GM23338 (cell line): ENCODE results near the gene ACTA2. TPM values are rescaled to one million over a fixed set of nuclear protein-coding genes. Genes with fewer than 3 reads are reported as not detected.

ENCODE experiments used
- ATAC-seq: fragments of 200-7000 bp; cut with Tn5 transposase; 3 replicates; pipeline ENCODE4 v1.9.1; 2020
- DNase-seq: peaks from one replicate; pipeline ENCODE4 v3.0.0-alpha.2; 2015; ENCODE audit warnings: low spot score
- H2AFZ ChIP-seq: fragments of 200-600 bp; sonication (generic); 2 replicates; pipeline ENCODE4 v1.8.0; 2016; ENCODE audit warnings: antibody characterized with exemption, mild to moderate bottlenecking, moderate library complexity
- H3F3A ChIP-seq: fragments of 200-600 bp; sonication (generic); replicated peaks from 2 replicates; pipeline ENCODE4 v1.8.0; 2017; ENCODE audit warnings: antibody characterized with exemption, mixed run types, low read depth
- H3K27ac ChIP-seq: fragments of 200-600 bp; sonication (generic); 2 replicates; pipeline ENCODE4 v1.6.1; 2016; ENCODE audit warnings: low read depth
- H3K27me3 ChIP-seq: fragments of 200-600 bp; sonication (generic); 2 replicates; pipeline ENCODE4 v1.8.0; 2016; ENCODE audit warnings: mild to moderate bottlenecking, mixed run types, moderate library complexity; ENCODE audit not compliant: insufficient read depth
- H3K36me3 ChIP-seq: fragments of 200-600 bp; sonication (generic); 2 replicates; pipeline ENCODE4 v1.8.0; 2016; ENCODE audit warnings: mild to moderate bottlenecking; ENCODE audit not compliant: insufficient read depth
- H3K4me1 ChIP-seq: fragments of 200-600 bp; sonication (generic); 2 replicates; pipeline ENCODE4 v1.8.0; 2016; ENCODE audit warnings: mild to moderate bottlenecking, moderate library complexity; ENCODE audit not compliant: insufficient read depth
- H3K4me2 ChIP-seq: fragments of 200-600 bp; sonication (generic); 2 replicates; pipeline ENCODE4 v1.7.1; 2017; ENCODE audit warnings: mixed run types
- H3K4me3 ChIP-seq: fragments of 200-600 bp; sonication (generic); 2 replicates; pipeline ENCODE4 v1.6.1; 2016; ENCODE audit warnings: mixed run types
- H3K79me2 ChIP-seq: fragments of 200-600 bp; sonication (generic); replicated peaks from 2 replicates; pipeline ENCODE4 v1.8.0; 2017; ENCODE audit warnings: mild to moderate bottlenecking; ENCODE audit not compliant: insufficient read depth
- H3K9me2 ChIP-seq: fragments of 200-600 bp; sonication (generic); 2 replicates; pipeline ENCODE4 v1.8.0; 2017; ENCODE audit not compliant: insufficient read depth
- H4K20me1 ChIP-seq: fragments of 200-600 bp; sonication (generic); replicated peaks from 2 replicates; pipeline ENCODE4 v1.8.0; 2017; ENCODE audit warnings: mild to moderate bottlenecking; ENCODE audit not compliant: insufficient read depth
- H3K27ac Mint-ChIP-seq: 2 replicates; pipeline ENCODE4 v1.8.0; 2020; ENCODE audit warnings: inconsistent platforms, mild to moderate bottlenecking, moderate library complexity, mixed read lengths
- H3K27me3 Mint-ChIP-seq: 3 replicates; pipeline ENCODE4 v1.8.0; 2022; ENCODE audit warnings: low read depth, mild to moderate bottlenecking, moderate library complexity, mixed read lengths, inconsistent platforms; ENCODE audit not compliant: insufficient read depth, poor library complexity
- H3K36me3 Mint-ChIP-seq: 3 replicates; pipeline ENCODE4 v1.8.0; 2021; ENCODE audit warnings: low read depth, mild to moderate bottlenecking, inconsistent platforms, moderate library complexity, mixed read lengths
- H3K4me1 Mint-ChIP-seq: 3 replicates; pipeline ENCODE4 v1.8.0; 2020; ENCODE audit warnings: mild to moderate bottlenecking, inconsistent platforms, mixed read lengths
- H3K4me3 Mint-ChIP-seq: 3 replicates; pipeline ENCODE4 v1.8.0; 2021; ENCODE audit warnings: moderate library complexity, mild to moderate bottlenecking, inconsistent platforms, mixed read lengths
- H3K9me3 Mint-ChIP-seq: 3 replicates; pipeline ENCODE4 v1.8.0; 2020; ENCODE audit warnings: moderate library complexity, mild to moderate bottlenecking, inconsistent platforms, mixed read lengths
- CREB1 ChIP-seq: fragments of 250-450 bp; sonication (Bioruptor Pico); IDR thresholded peaks from 2 replicates; pipeline ENCODE4 v1.5.0; 2020; ENCODE audit warnings: low read depth, mild to moderate bottlenecking, moderate library complexity
- ETS1 ChIP-seq: IDR thresholded peaks from 2 replicates; pipeline ENCODE4 v1.6.1; 2016; ENCODE audit warnings: antibody characterized with exemption
- EZH2 ChIP-seq: fragments of 200-600 bp; sonication (generic); IDR thresholded peaks from one replicate; pipeline ENCODE4 v1.8.0; 2017; ENCODE audit warnings: antibody characterized with exemption, mild to moderate bottlenecking, low read depth; ENCODE audit not compliant: unreplicated experiment
- JUNB ChIP-seq: IDR thresholded peaks from one replicate; pipeline ENCODE4 v1.6.1; 2016; ENCODE audit warnings: antibody characterized with exemption; ENCODE audit not compliant: unreplicated experiment
- NANOG ChIP-seq: IDR thresholded peaks from 2 replicates; pipeline ENCODE4 v1.6.1; 2016; ENCODE audit warnings: antibody characterized with exemption, borderline replicate concordance
- POLR2AphosphoS5 ChIP-seq: IDR thresholded peaks from 2 replicates; pipeline ENCODE4 v1.6.1; 2016; ENCODE audit warnings: antibody characterized with exemption, low read depth
- ZNF331 ChIP-seq: fragments of 250-450 bp; sonication (Bioruptor Pico); IDR thresholded peaks from 2 replicates; pipeline ENCODE4 v1.5.0; 2020; ENCODE audit warnings: low read depth, mild to moderate bottlenecking, moderate library complexity
- ZNF462 ChIP-seq: fragments of 250-450 bp; sonication (Bioruptor Pico); IDR thresholded peaks from 2 replicates; pipeline ENCODE4 v1.5.0; 2020; ENCODE audit warnings: mild to moderate bottlenecking, moderate library complexity
- polyA plus RNA-seq: library from polyadenylated mRNA; unstranded; fragments of >200 nt; fragmentation: Nextera tagmentation; extraction: Ambion mirVana; gene quantifications from 2 replicates; pipeline ENCODE4 v1.2.1, GENCODE V29; 2016
- total RNA-seq: library from RNA; depleted of rRNA; stranded (reverse); fragments of >200 nt; shearing (Covaris generic); gene quantifications from 2 replicates; pipeline ENCODE4 v1.2.3, GENCODE V29; 2014
- TF ChIP-seq, protein P1 (sequence below), 2 experiments: fragments of 200-600 bp in 1 of 2; sonication (generic) in 1 of 2; conservative IDR thresholded peaks; 2 replicates each; pipeline versions ENCODE4 v1.5.1 to v1.6.1; 2016 to 2017; ENCODE audit warnings: antibody characterized with exemption in 2 of 2, low read depth in 2 of 2, mild to moderate bottlenecking in 2 of 2, moderate library complexity in 1 of 2
- TF ChIP-seq, protein P2 (sequence below): IDR thresholded peaks from one replicate; pipeline ENCODE4 v1.6.1; 2018; ENCODE audit warnings: antibody characterized with exemption; ENCODE audit not compliant: unreplicated experiment

The ACTA2 gene
- total and polyA plus RNA-seq, 2 experiments from 2014 or later, result 3.4 to 9.4 TPM

- TF ChIP-seq ZNF462 (CRISPR knock-in tag), result no peak
- no peak for TF ChIP-seq CREB1
- TF ChIP-seq, protein P1, sequence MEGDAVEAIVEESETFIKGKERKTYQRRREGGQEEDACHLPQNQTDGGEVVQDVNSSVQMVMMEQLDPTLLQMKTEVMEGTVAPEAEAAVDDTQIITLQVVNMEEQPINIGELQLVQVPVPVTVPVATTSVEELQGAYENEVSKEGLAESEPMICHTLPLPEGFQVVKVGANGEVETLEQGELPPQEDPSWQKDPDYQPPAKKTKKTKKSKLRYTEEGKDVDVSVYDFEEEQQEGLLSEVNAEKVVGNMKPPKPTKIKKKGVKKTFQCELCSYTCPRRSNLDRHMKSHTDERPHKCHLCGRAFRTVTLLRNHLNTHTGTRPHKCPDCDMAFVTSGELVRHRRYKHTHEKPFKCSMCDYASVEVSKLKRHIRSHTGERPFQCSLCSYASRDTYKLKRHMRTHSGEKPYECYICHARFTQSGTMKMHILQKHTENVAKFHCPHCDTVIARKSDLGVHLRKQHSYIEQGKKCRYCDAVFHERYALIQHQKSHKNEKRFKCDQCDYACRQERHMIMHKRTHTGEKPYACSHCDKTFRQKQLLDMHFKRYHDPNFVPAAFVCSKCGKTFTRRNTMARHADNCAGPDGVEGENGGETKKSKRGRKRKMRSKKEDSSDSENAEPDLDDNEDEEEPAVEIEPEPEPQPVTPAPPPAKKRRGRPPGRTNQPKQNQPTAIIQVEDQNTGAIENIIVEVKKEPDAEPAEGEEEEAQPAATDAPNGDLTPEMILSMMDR (conservative IDR thresholded peaks at IDR 0.05; ENCODE audit: low read depth in 2 of 2), result no peak
- no peak for TF ChIP-seq NANOG
- TF ChIP-seq ZNF331 (CRISPR knock-in tag), result no peak
Measured at GRCh38 chr10:88987840-88988239, 35.3 kb upstream of the ACTA2 start (continued).

DNA sequence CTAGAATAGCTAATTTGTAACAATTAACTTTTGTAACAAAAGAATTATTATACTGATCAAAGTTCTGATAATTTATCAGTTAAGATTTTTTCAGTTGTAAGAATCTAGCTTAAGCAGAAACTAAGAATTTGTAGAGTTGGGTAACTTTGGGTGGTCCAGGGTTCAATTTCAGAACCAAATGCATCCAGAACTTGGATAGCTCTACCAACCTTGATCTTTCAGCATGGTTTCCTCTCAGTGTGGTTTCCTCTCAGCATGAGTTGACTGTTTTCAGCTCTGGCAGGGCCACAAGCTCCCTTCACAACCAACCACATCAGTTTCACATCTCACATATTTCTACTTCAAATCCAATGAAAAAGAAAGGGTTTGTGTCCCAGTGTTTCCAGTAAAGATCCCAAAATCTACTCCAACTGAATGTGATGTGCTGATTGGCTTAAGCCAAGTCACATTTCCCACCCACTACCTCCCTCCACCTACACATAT is 34.7 kb upstream of the ACTA2 start:
- no peaks in the 10 kb centered on the region for H3K79me2 ChIP-seq
- Mint-ChIP-seq H3K27me3 (peaks cover 20% of the 10 kb centered on the region), H3K4me3 (no peak overlapping the region), H3K36me3 (no peaks in the 10 kb centered on the region), H3K4me1 (peaks cover 21% of the 10 kb centered on the region), H3K27ac (no peak overlapping the region), H3K9me3 (no peaks in the 10 kb centered on the region)
- peaks cover 7% of the 10 kb centered on the region for H3K4me1 ChIP-seq
- H3K4me2 ChIP-seq, result no peak overlapping the region
- DNase-seq (no peak), ATAC-seq (no peak)
- no peak overlapping the region for H3K4me3 ChIP-seq
- H3F3A ChIP-seq, result no peaks in the 10 kb centered on the region
- no peak overlapping the region for H3K27ac ChIP-seq
- no peaks in the 10 kb centered on the region for H4K20me1 ChIP-seq
- no peak overlapping the region for H2AFZ ChIP-seq
- no peaks in the 10 kb centered on the region for H3K9me2 ChIP-seq
- peaks cover 39% of the 10 kb centered on the region for H3K27me3 ChIP-seq
- no peaks in the 10 kb centered on the region for H3K36me3 ChIP-seq
- TF ChIP-seq EZH2 (no peak), POLR2AphosphoS5 (no peak), NANOG (no peak), JUNB (no peak), ZNF331 (CRISPR knock-in tag) (no peak), ETS1 (no peak), CREB1 (no peak)
- TF ChIP-seq, protein P1 (conservative IDR thresholded peaks at IDR 0.05; ENCODE audit: low read depth in 2 of 2), result no peak
- TF ChIP-seq, protein P2, sequence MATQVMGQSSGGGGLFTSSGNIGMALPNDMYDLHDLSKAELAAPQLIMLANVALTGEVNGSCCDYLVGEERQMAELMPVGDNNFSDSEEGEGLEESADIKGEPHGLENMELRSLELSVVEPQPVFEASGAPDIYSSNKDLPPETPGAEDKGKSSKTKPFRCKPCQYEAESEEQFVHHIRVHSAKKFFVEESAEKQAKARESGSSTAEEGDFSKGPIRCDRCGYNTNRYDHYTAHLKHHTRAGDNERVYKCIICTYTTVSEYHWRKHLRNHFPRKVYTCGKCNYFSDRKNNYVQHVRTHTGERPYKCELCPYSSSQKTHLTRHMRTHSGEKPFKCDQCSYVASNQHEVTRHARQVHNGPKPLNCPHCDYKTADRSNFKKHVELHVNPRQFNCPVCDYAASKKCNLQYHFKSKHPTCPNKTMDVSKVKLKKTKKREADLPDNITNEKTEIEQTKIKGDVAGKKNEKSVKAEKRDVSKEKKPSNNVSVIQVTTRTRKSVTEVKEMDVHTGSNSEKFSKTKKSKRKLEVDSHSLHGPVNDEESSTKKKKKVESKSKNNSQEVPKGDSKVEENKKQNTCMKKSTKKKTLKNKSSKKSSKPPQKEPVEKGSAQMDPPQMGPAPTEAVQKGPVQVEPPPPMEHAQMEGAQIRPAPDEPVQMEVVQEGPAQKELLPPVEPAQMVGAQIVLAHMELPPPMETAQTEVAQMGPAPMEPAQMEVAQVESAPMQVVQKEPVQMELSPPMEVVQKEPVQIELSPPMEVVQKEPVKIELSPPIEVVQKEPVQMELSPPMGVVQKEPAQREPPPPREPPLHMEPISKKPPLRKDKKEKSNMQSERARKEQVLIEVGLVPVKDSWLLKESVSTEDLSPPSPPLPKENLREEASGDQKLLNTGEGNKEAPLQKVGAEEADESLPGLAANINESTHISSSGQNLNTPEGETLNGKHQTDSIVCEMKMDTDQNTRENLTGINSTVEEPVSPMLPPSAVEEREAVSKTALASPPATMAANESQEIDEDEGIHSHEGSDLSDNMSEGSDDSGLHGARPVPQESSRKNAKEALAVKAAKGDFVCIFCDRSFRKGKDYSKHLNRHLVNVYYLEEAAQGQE, result no peak
